Stimulated activated naive CD8-positive, alpha-beta T cell treated with anti-CD3 and anti-CD28 coated beads, Interleukin-15, Interleukin-2, amounts not matched to agents 100 U/mL and 50 U/mL, for 24 hours (primary cell): ENCODE measurements around the gene PRKG1.

ENCODE experiments used
- ATAC-seq: fragments of 150-1000 bp; cut with Tn5 transposase; one replicate; pipeline ENCODE4 v1.10.0; 2021
- DNase-seq: peaks from one replicate; pipeline ENCODE4 v3.0.0; 2021

Gene PRKG1

GRCh38 chr10:51606825-51607462, 532.7 kb downstream of the PRKG1 start:
- no peak for ATAC-seq
- DNase-seq: no peak

DNA sequence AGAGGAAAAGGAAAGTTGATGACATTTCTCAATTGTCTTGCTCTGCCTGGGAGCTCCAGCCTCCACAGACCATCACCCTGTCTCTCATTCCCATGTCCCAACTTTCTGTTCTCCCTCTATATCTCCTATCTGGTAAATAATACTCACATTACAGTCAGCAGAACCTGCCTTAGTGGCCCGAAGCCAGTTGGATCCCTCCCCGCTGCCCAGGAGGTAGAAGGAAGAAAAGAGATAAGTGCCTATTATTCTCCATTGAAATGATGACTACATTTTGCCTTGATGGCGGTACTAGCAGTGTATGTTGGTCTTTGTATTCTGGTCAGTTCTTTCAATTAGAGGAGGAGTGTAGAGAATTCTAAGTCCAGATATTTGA, 533.2 kb downstream of the PRKG1 start:
- DNase-seq (no peak), ATAC-seq (no peak)

- DNase-seq (no peak), ATAC-seq (no peak)
Observed at GRCh38 chr10:51608211-51608610, 533.9 kb downstream of the PRKG1 start.

GRCh38 chr10:51615764-51616298, 541.5 kb downstream of the PRKG1 start:
- no peak for ATAC-seq
- no peak for DNase-seq

GRCh38 chr10:51617576-51618235, 543.4 kb downstream of the PRKG1 start:
- DNase-seq (no peak), ATAC-seq (no peak)

- ATAC-seq (no peak), DNase-seq (no peak)
Observed at GRCh38 chr10:51619365-51619764, 545.1 kb downstream of the PRKG1 start.

GRCh38 chr10:51620131-51620530, 545.8 kb downstream of the PRKG1 start:
- ATAC-seq (no peak), DNase-seq (no peak)

- DNase-seq: no peak
- no peak for ATAC-seq
Observed at GRCh38 chr10:51624013-51624412, 549.7 kb downstream of the PRKG1 start.

GRCh38 chr10:51629934-51630639, 555.8 kb downstream of the PRKG1 start:
- ATAC-seq (no peak), DNase-seq (no peak)

DNA sequence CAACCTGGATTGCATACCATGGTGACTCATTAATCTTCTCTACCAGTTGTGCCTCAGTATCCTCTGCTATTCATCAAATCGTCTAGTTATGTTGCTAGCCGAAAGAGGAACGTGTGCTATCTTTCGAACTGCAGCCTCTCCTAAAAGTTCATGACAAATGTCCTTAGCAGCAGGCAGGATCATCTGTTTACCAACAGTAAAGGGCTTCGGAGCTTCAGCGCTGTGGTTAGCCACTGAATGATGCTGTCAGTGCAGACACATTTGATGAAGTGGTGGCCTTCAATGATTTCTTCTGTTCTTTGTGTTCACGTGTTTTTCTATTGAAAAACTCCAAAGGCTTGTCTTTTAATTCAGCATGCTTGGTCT, 556.3 kb downstream of the PRKG1 start:
- no peak for ATAC-seq

GRCh38 chr10:51635436-51635835, 561.1 kb downstream of the PRKG1 start:
- no peak for ATAC-seq
- no peak for DNase-seq

More for the DNA sequence above, 556.3 kb downstream of the PRKG1 start:
- no peak for DNase-seq

- ATAC-seq (no peak), DNase-seq (no peak)
Observed at GRCh38 chr10:51638211-51638610, 563.9 kb downstream of the PRKG1 start.

DNA sequence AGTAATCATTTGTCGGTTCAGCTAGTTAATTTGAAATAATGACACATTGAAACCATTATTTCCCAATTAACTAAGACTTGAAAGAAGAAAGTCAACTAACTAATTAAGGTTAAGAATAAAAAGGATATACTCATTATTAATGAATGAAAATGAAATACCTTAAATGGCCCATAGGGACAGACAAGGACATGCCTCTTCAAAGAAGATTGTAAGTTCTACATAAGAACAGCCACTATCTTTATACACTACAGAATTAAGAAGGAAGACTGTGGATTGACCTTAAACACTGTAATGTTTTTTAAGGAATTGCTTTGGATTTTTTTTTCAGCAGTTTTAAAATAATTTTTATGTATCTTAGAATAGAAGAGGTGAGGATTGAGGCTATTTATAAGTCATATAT, 564.5 kb downstream of the PRKG1 start:
- DNase-seq (no peak), ATAC-seq (no peak)

DNA sequence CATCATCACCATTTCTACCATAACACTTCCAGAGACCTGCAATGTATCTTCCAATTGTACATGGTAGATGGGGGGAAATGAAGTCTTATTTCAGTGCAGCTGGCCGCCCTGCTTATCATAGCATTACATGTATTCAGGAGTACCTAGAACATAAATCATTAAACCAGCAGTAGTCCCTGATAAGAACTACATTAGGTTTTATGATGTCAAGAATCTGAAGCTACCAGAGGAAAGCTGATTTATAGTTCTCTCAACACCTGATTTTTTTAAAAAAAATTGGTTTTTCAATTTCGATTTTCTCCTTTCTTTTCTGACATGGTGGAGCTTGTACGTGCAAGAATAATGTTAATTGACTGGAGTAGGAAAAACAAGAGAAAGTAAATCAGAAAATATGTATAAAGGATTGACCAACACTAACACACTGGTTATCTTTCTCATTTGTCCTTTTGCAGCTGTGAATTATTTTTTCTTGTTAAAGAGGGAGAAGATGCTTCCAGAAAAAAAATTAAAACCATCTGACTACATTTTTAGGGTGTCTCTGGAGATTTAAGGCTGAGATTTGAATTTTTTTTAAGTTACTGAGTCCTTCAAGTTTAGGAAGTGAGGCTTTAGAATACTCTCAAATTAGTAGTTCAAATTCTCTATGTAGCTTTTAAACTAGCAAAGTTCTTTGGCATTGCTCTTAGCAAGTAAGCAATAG, 566.0 kb downstream of the PRKG1 start:
- no peak for ATAC-seq

GRCh38 chr10:51642581-51642980, 568.3 kb downstream of the PRKG1 start:
- DNase-seq (no peak), ATAC-seq (no peak)

More for the DNA sequence above, 566.0 kb downstream of the PRKG1 start:
- DNase-seq: no peak

DNA sequence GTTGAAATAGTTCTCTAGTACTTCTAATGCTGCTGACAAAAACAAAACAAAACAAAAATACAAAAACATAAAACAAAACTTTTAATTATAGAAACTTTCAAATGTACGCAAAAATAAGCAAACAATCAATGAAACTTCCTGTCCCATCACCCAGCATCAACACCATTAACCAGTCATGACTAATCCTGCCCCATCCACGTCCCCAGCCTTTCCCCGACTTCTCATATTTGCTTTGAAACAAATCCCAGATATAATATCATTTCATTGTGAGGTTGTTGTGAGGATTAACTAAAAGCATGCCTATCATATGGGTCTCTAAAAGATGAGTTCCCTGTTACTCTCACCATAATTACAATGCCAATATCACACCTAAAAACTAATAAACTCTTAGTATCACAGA, 569.4 kb downstream of the PRKG1 start:
- ATAC-seq: no peak
- no peak for DNase-seq

DNA sequence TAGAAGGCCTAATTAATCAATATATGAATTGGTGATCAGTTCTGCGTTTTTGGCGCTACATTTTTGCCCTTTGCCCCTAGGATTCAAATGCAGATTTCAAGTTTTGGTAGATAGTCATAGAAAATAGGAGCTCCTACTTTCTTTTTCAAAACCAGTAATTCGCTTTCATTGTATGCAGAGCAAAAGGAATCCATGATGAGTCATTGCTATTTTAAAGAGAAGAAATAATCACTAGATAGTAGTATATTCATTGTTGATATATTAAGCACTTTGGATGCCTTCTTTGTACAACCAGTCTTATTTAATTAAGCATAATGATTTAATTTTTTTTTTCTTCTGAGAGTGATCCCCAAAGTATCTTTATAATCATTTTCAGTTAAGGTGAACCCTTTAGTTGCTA, 574.8 kb downstream of the PRKG1 start:
- no peak for ATAC-seq
- no peak for DNase-seq

DNA sequence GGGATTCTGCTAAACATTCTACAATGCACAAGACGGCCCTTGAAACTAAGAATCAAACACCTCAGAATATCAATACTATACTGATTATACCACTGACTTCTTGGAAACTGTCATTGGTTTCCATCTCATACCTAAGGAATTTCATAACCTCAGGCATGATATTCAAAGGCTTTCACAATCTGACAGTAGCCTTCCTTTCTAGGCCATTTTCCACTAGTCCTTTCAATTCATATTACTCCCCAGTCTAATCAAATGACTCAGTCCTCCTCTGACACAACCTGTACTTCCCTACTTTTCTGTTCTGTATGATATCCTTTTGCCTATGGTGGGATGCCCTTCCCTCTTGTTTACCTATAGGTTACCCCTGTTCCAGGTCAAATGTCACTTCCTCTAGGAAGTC, 576.8 kb downstream of the PRKG1 start:
- ATAC-seq: no peak
- no peak for DNase-seq

DNA sequence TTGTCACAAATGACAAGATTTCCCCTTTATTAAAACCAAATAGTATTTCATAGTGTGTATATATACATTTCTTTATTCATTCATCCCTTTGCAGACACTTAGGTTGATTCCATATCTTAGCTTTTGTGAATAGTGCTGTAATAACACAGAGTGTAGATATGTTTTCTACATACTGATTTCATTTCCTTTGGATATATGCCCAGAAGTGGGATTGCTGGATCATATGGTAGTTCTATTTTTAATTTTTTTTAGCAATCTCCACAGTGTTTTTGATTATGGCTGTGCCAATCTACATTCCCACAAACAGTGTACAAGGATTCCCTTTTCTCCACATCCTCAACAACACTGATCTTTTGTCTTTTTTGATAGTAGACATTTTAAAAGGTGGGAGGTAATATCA, 578.7 kb downstream of the PRKG1 start:
- DNase-seq: no peak

DNA sequence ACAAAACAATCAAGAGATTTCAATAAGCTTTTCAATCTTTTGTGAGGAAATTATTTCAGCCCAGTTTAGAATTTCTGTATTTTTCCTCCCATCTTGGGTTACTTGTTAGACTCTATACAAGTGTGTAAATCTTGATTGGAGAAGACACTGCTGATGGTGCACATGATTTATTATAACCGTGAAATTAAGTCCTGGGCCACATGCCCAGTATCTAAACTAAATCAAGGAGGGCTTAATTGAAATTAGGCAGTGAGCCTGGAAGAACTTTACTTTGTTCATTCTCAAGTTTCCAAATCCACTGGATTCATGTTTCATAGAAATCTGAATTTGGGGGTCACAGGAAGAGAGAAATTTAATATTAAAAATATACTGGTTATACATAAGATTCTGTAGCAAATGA, 580.6 kb downstream of the PRKG1 start:
- DNase-seq (no peak), ATAC-seq (no peak)

More for the DNA sequence above, 578.7 kb downstream of the PRKG1 start:
- no peak for ATAC-seq

DNA sequence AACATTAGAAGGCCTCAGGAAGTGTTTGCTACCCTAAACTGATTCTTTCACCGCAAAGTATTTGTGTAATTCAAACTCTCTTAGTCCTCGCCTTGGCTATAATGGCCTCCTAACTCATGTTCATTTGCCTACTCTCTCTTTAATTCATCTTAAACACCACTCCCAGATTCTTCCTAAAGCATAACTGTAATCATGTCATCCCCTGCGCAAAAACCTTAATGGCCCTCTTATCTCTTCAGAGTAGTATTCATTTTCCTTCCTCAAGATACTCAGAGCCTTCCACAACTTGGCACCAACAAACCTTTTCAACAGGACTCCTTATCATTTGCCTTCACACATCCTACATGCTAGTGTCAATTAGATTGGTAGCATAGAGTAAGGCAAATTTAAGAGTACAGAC, 582.2 kb downstream of the PRKG1 start:
- ATAC-seq: no peak
- DNase-seq: no peak

DNA sequence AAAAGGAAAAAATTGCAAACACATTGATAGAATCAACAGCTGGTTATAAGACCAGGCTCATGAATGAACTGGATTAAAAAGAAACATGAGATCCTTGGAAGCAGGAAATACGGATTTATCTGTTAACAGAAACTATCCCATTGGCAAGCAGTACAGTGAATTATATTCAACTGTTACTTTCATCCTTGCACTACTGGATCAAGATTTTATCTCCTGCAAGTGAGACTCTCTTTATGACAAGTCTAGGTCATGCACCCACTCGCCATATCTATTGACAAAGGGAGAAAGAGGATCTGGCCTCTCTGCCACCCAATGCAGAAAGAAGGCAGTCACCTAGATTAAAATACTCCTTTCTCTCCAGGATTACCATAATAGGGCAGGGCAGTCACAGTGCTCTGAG, 583.7 kb downstream of the PRKG1 start:
- DNase-seq (no peak), ATAC-seq (no peak)

DNA sequence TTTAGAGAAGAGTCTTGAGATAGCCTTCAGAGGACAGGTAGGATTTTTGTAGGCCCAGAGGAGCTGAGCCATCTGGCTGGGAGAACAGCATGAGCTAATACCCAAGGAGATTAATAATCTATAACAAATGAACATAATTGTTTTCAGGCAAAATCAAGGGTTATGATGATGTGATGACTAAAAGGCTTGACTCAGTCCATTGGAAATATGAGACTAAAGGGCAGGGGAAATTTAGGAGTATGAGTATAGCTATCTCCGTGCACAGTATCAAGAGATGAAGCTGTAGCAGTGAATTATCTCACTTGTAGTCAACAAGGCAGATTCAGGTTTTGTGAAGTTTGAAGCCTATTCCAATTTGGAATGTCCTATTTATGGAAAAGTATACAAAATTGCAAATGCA, 585.1 kb downstream of the PRKG1 start:
- ATAC-seq (no peak), DNase-seq (no peak)
